Body of pancreas (tissue), 4 donors: ENCODE data around the gene DAND5. TPM values are rescaled to one million over a fixed set of nuclear protein-coding genes. Genes with fewer than 3 reads are reported as not detected.

Experiments used
- ATAC-seq: fragments of 150-250 bp; one replicate; pipeline ENCODE4 v1.9.1; 2016
- DNase-seq, 4 donors: peaks; one replicate each; pipeline ENCODE4 v3.0.0-alpha.2; 2019
- H3K27ac ChIP-seq, 4 donors: fragments of 200-600 bp; sonication (generic); 1 replicate in 3 of 4; 2 replicates in 1 of 4; pipeline versions ENCODE4 v1.5.1 to v1.6.1; 2016 to 2019; ENCODE audit warnings: mild to moderate bottlenecking in 1 of 4, mixed read lengths in 1 of 4, moderate library complexity in 1 of 4
- H3K27me3 ChIP-seq, 2 donors: fragments of 200-600 bp; sonication (generic); one replicate each; pipeline ENCODE4 v1.6.0; 2016; ENCODE audit warnings: mild to moderate bottlenecking in 1 of 2
- H3K36me3 ChIP-seq, 2 donors: fragments of 200-600 bp; sonication (generic); replicated peaks in 1 of 2; 2 replicates each; pipeline ENCODE4 v1.5.1; 2016; ENCODE audit warnings: low read depth in 2 of 2; ENCODE audit not compliant: insufficient read depth in 1 of 2
- H3K4me1 ChIP-seq: fragments of 200-600 bp; sonication (generic); one replicate; pipeline ENCODE4 v1.6.0; 2016
- H3K4me3 ChIP-seq, 2 donors: fragments of 200-600 bp; sonication (generic); 1 replicate in 1 of 2; 2 replicates in 1 of 2; pipeline ENCODE4 v1.5.1; 2016 to 2019
- H3K9me3 ChIP-seq, 3 donors: fragments of 200-600 bp; sonication (generic); 1 replicate in 2 of 3; 2 replicates in 1 of 3; pipeline ENCODE4 v1.5.1; 2016
- POLR2A ChIP-seq, 3 donors: fragments of 450-650 bp; IDR thresholded peaks; one replicate each; pipeline ENCODE4 v1.6.1; 2016; ENCODE audit warnings: antibody characterized with exemption in 3 of 3, mild to moderate bottlenecking in 2 of 3
- WGBS, 2 donors: methylation state at CpG; one replicate each; pipeline ENCODE4 v1.1.5; 2017; 5-methylcytosine and 5-hydroxymethylcytosine counted together
- intact Hi-C: fragments of 100-400 bp; cut with DNase I; formaldehyde crosslinking; loops from one replicate; pipeline ENCODE4 v1.15.1; 2023
- total RNA-seq, 2 donors: library from RNA; depleted of rRNA; stranded (reverse); fragments of >200 nt; gene quantifications; one replicate each; pipeline ENCODE4 v1.1.0, GENCODE V29; 2016
- TF ChIP-seq, protein P1 (sequence below), 7 experiments: fragments of 450-650 bp in 4 of 7; fragments of 200-600 bp in 3 of 7; sonication (generic) in 3 of 7; IDR thresholded peaks; one replicate each; pipeline ENCODE4 v1.5.1; 2016 to 2019; ENCODE audit warnings: antibody characterized with exemption in 7 of 7

DAND5 gene
- total RNA-seq, 2 donors from 2014 or later = not detected

DNA sequence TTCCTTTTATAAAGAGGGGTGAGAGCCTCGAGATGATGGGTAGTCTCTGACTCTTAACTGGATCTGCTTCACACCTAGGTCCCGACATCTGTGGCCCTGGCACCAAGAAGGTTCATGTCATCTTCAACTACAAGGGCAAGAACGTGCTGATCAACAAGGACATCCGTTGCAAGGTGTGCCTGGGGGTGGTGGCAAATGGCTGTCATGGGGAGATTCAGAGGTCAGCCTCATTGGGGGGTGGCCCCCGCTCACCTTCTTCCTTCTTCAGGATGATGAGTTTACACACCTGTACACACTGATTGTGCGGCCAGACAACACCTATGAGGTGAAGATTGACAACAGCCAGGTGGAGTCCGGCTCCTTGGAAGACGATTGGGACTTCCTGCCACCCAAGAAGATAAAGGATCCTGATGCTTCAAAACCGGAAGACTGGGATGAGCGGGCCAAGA lies 29.4 kb upstream of the DAND5 start:
- no peak for ATAC-seq
- Histone ChIP-seq H3K36me3 (peaks cover 8 to 12% of the 10 kb centered on the region in 2 donors), H3K27me3 (no peaks in the 10 kb centered on the region), H3K4me3 (no peak overlapping the region), H3K9me3 (no peaks in the 10 kb centered on the region), H3K4me1 (peaks cover 63% of the 10 kb centered on the region), H3K27ac (peak overlapping the region in 3 of 4 donors; percentile 85 to 95 (median 92))
- TF ChIP-seq POLR2A (IDR thresholded peaks at IDR 0.05) = no peak
- TF ChIP-seq, protein P1, sequence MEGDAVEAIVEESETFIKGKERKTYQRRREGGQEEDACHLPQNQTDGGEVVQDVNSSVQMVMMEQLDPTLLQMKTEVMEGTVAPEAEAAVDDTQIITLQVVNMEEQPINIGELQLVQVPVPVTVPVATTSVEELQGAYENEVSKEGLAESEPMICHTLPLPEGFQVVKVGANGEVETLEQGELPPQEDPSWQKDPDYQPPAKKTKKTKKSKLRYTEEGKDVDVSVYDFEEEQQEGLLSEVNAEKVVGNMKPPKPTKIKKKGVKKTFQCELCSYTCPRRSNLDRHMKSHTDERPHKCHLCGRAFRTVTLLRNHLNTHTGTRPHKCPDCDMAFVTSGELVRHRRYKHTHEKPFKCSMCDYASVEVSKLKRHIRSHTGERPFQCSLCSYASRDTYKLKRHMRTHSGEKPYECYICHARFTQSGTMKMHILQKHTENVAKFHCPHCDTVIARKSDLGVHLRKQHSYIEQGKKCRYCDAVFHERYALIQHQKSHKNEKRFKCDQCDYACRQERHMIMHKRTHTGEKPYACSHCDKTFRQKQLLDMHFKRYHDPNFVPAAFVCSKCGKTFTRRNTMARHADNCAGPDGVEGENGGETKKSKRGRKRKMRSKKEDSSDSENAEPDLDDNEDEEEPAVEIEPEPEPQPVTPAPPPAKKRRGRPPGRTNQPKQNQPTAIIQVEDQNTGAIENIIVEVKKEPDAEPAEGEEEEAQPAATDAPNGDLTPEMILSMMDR (IDR thresholded peaks at IDR 0.05) = no peak
- intact Hi-C loops = no loop called here
- DNase-seq = no peak
- 21 to 31% methylated on average over 3 to 10 of the region's 10 CpGs for WGBS, 2 donors

DNA sequence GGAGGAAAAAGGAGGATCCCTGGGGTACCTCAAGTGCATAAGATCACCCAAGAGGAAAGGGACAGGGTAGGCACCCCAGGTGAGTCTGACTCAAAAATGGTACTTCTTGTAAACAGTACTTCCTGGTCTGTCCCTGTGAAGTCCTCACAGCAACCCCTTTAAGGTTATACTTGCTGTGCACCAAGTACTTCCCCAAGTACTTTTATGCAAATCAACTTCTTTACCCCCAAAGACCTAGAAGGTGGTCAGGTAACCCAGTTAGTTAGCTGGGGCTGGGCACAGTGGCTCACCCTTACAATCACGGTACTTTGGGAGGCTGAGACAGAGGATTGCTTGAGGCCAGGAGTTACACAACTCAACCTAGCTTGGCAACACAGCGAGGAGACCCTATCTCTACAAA lies 28.5 kb upstream of the DAND5 start:
- intact Hi-C loops = no loop called here

DNA sequence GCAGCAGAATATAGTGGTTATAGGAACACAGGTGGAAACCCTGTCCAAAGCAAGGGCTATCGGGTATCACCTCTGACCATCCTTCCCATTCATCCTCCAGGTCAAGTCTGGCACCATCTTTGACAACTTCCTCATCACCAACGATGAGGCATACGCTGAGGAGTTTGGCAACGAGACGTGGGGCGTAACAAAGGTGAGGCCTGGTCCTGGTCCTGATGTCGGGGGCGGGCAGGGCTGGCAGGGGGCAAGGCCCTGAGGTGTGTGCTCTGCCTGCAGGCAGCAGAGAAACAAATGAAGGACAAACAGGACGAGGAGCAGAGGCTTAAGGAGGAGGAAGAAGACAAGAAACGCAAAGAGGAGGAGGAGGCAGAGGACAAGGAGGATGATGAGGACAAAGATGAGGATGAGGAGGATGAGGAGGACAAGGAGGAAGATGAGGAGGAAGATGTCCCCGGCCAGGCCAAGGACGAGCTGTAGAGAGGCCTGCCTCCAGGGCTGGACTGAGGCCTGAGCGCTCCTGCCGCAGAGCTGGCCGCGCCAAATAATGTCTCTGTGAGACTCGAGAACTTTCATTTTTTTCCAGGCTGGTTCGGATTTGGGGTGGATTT lies 25.8 kb upstream of the DAND5 start:
- DNase-seq = no peak
- TF ChIP-seq, protein P1 (IDR thresholded peaks at IDR 0.05) = no peak
- no peak for TF ChIP-seq POLR2A (IDR thresholded peaks at IDR 0.05)
- H3K4me3 ChIP-seq = no peak overlapping the region
- intact Hi-C loops = no loop called here
- WGBS, 2 donors = 55 to 75% methylated on average over 18 of the region's 18 CpGs
- no peak for ATAC-seq
- H3K27ac ChIP-seq = peak overlapping the region in 2 of 4 donors; percentile 4 to 24
- peaks cover 74% of the 10 kb centered on the region for H3K4me1 ChIP-seq
- peaks cover 10 to 18% of the 10 kb centered on the region in 2 donors for H3K36me3 ChIP-seq
- H3K27me3 ChIP-seq = no peaks in the 10 kb centered on the region
- H3K9me3 ChIP-seq = no peaks in the 10 kb centered on the region

More for the DNA sequence above, 28.5 kb upstream of the DAND5 start:
- WGBS, 2 donors = 20 to 35% methylated on average over 2 of the region's 2 CpGs
- TF ChIP-seq POLR2A (IDR thresholded peaks at IDR 0.05) = no peak
- TF ChIP-seq, protein P1 (IDR thresholded peaks at IDR 0.05) = no peak
- peak overlapping the region in 3 of 4 donors; percentile 20 to 56 (median 33) for H3K27ac ChIP-seq
- peaks cover 63% of the 10 kb centered on the region for H3K4me1 ChIP-seq
- DNase-seq (no peak), ATAC-seq (no peak)
- no peaks in the 10 kb centered on the region for H3K9me3 ChIP-seq
- no peak overlapping the region for H3K4me3 ChIP-seq
- no peaks in the 10 kb centered on the region for H3K27me3 ChIP-seq
- peaks cover 8 to 12% of the 10 kb centered on the region in 2 donors for H3K36me3 ChIP-seq

DNA sequence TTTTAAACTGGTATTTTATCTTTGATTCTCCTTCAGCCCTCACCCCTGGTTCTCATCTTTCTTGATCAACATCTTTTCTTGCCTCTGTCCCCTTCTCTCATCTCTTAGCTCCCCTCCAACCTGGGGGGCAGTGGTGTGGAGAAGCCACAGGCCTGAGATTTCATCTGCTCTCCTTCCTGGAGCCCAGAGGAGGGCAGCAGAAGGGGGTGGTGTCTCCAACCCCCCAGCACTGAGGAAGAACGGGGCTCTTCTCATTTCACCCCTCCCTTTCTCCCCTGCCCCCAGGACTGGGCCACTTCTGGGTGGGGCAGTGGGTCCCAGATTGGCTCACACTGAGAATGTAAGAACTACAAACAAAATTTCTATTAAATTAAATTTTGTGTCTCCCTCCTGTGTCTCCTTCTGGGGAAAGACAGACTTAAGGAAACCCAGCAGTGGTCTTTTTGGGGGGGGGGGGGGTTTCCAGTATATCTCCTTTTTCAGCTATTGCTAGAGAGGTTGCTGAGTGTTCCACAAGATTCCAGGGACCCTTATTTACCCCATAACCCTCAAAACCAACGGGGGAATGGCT lies 25.2 kb upstream of the DAND5 start:
- Histone ChIP-seq H3K4me3 (no peak overlapping the region), H3K36me3 (peaks cover 16 to 25% of the 10 kb centered on the region in 2 donors), H3K27me3 (no peaks in the 10 kb centered on the region), H3K4me1 (peaks cover 74% of the 10 kb centered on the region), H3K27ac (peak overlapping the region in 3 of 4 donors; percentile 86 to 95 (median 88)), H3K9me3 (no peaks in the 10 kb centered on the region)
- intact Hi-C loops = no loop called here
- ATAC-seq = no peak
- no peak for TF ChIP-seq POLR2A (IDR thresholded peaks at IDR 0.05)
- TF ChIP-seq, protein P1 (IDR thresholded peaks at IDR 0.05) = no peak
- WGBS, 2 donors = 43 to 55% methylated on average over 2 of the region's 2 CpGs
- DNase-seq = no peak
